IMR-90 (cell line): ENCODE measurements around the gene TRPC4. TPM values are rescaled to one million over a fixed set of nuclear protein-coding genes. Genes with fewer than 3 reads are reported as not detected.
"Not testable (repeated sequence)": the region's sequence is repeated elsewhere in the genome, so short reads cannot be mapped to it uniquely, and the experiment has no call there.

Experiments
- ATAC-seq: fragments of 200-7000 bp; cut with Tn5 transposase; 2 replicates; pipeline ENCODE4 v1.9.1; 2020; ENCODE audit warnings: low read depth, mild to moderate bottlenecking, moderate library complexity
- BruUV-seq: library from RNA; stranded (reverse); fragments of 400-500 nt; replicated peaks from 2 replicates; lab custom pipeline; 2021; lab: Mats Ljungman, UMichigan
- CTCF ChIA-PET: fragments of 300-600 bp; formaldehyde crosslinking; extraction: SDS; loops from one replicate; lab custom pipeline; 2021; ENCODE audit warnings: antibody characterized with exemption; lab: Yijun Ruan, JAX
- POLR2A ChIA-PET: fragments of 300-600 bp; sonication (Branson Sonifier 250); formaldehyde crosslinking; loops from one replicate; lab custom pipeline; 2022; ENCODE audit warnings: antibody characterized with exemption; ENCODE audit not compliant: unreplicated experiment; lab: Charles Lee
- DNase-seq: peaks from one replicate; pipeline ENCODE4 v3.0.0; 2013
- H2AFZ ChIP-seq: replicated peaks from 2 replicates; pipeline ENCODE3; 2013; ENCODE audit warnings: low read length, mild to moderate bottlenecking; ENCODE audit not compliant: poor library complexity
- H2AK5ac ChIP-seq: 2 replicates; pipeline ENCODE4 v1.6.1; 2013; ENCODE audit warnings: low read depth, low read length, inconsistent platforms
- H2AK9ac ChIP-seq: replicated peaks from 2 replicates; pipeline ENCODE3; 2013; ENCODE audit warnings: mild to moderate bottlenecking, low read depth, low read length, moderate library complexity; ENCODE audit not compliant: poor library complexity
- H2BK120ac ChIP-seq: 2 replicates; pipeline ENCODE4 v1.6.1; 2013; ENCODE audit warnings: low read depth, low read length, inconsistent platforms
- H2BK15ac ChIP-seq: 3 replicates; pipeline ENCODE4 v1.6.1; 2013; ENCODE audit warnings: low read depth, low read length, inconsistent platforms
- H2BK20ac ChIP-seq: 2 replicates; pipeline ENCODE4 v1.6.1; 2013; ENCODE audit warnings: low read depth, mild to moderate bottlenecking, inconsistent platforms, low read length, moderate library complexity
- H2BK5ac ChIP-seq: 2 replicates; pipeline ENCODE4 v1.6.1; 2013; ENCODE audit warnings: mild to moderate bottlenecking, low read depth, low read length, inconsistent platforms; ENCODE audit not compliant: poor library complexity, severe bottlenecking
- H3K14ac ChIP-seq: replicated peaks from 2 replicates; pipeline ENCODE4 v1.6.1; 2013; ENCODE audit warnings: low read depth, low read length, inconsistent platforms
- H3K18ac ChIP-seq: 2 replicates; pipeline ENCODE4 v1.6.1; 2013; ENCODE audit warnings: low read depth, low read length, control low read depth
- H3K23ac ChIP-seq: 2 replicates; pipeline ENCODE4 v1.6.1; 2013; ENCODE audit warnings: low read depth, low read length, inconsistent platforms
- H3K27ac ChIP-seq: 2 replicates; pipeline ENCODE4 v1.5.1; 2013; ENCODE audit warnings: mild to moderate bottlenecking, control low read depth, low read length; ENCODE audit not compliant: insufficient read depth
- H3K27me3 ChIP-seq: 2 replicates; pipeline ENCODE4 v1.6.1; 2013; ENCODE audit warnings: low read length; ENCODE audit not compliant: control insufficient read depth, insufficient read depth
- H3K36me3 ChIP-seq: 2 replicates; pipeline ENCODE4 v1.6.1; 2013; ENCODE audit warnings: low read length, mixed read lengths; ENCODE audit not compliant: control insufficient read depth, insufficient read depth
- H3K4ac ChIP-seq: 2 replicates; pipeline ENCODE4 v1.6.1; 2013; ENCODE audit warnings: low read depth, low read length, inconsistent platforms
- H3K4me1 ChIP-seq: 2 replicates; pipeline ENCODE4 v1.6.1; 2013; ENCODE audit warnings: low read length, mixed read lengths; ENCODE audit not compliant: control insufficient read depth, insufficient read depth
- H3K4me2 ChIP-seq: 2 replicates; pipeline ENCODE4 v1.6.1; 2013; ENCODE audit warnings: low read depth, mild to moderate bottlenecking, control low read depth, low read length, moderate library complexity
- H3K4me3 ChIP-seq: 2 replicates; pipeline ENCODE4 v1.5.1; 2013; ENCODE audit warnings: low read depth, mild to moderate bottlenecking, control low read depth, low read length, moderate library complexity; ENCODE audit not compliant: insufficient read depth
- H3K56ac ChIP-seq: 2 replicates; pipeline ENCODE4 v1.6.1; 2013; ENCODE audit warnings: low read length, inconsistent platforms; ENCODE audit not compliant: insufficient read depth; ENCODE audit errors: extremely low read depth
- H3K79me1 ChIP-seq, 2 experiments: 2 replicates each; pipeline ENCODE4 v1.6.1; 2013; ENCODE audit warnings: low read length in 2 of 2, inconsistent platforms in 1 of 2, low read depth in 1 of 2
- H3K9ac ChIP-seq: 2 replicates; pipeline ENCODE4 v1.6.1; 2013; ENCODE audit warnings: low read depth, low read length, control low read depth
- H3K9me1 ChIP-seq: 2 replicates; pipeline ENCODE4 v1.6.1; 2013; ENCODE audit warnings: low read length, inconsistent platforms; ENCODE audit not compliant: insufficient read depth
- H3K9me3 ChIP-seq: 2 replicates; pipeline ENCODE4 v1.6.1; 2013; ENCODE audit warnings: low read length; ENCODE audit not compliant: control insufficient read depth, insufficient read depth
- H4K20me1 ChIP-seq: 2 replicates; pipeline ENCODE4 v1.6.1; 2013; ENCODE audit warnings: low read length, inconsistent platforms; ENCODE audit not compliant: insufficient read depth
- H4K5ac ChIP-seq: 2 replicates; pipeline ENCODE4 v1.6.1; 2013; ENCODE audit warnings: mild to moderate bottlenecking, low read depth, low read length, control low read depth
- H4K8ac ChIP-seq, 2 experiments: 2 replicates each; pipeline ENCODE4 v1.6.1; 2013; ENCODE audit warnings: low read depth in 2 of 2, low read length in 2 of 2, control low read depth in 1 of 2, inconsistent platforms in 1 of 2
- H4K91ac ChIP-seq: 2 replicates; pipeline ENCODE4 v1.6.1; 2013; ENCODE audit warnings: low read depth, low read length, inconsistent platforms; ENCODE audit not compliant: insufficient read depth
- MAFK ChIP-seq: IDR thresholded peaks from 2 replicates; pipeline ENCODE4 v1.6.1; 2012; ENCODE audit warnings: low read depth, low read length, improper control_type of control experiment
- NFE2L2 ChIP-seq: fragments of 150-350 bp; IDR thresholded peaks from 2 replicates; pipeline ENCODE4 v1.6.1; 2016; ENCODE audit warnings: low read depth, mild to moderate bottlenecking, low read length
- WGBS, 2 experiments: methylation state at CpG; one replicate each; pipeline versions ENCODE4 v1.1.5 to v1.1.7; 2013; ENCODE audit warnings: missing lambda C conversion rate in 2 of 2; ENCODE audit not compliant: insufficient read length in 1 of 2; ENCODE audit errors: extremely low coverage in 2 of 2; 5-methylcytosine and 5-hydroxymethylcytosine counted together
- dilution Hi-C: fragments of 300-500 bp; cut with HindIII; formaldehyde crosslinking; loops from one replicate; pipeline ENCODE4 v1.14.3; 2018; ENCODE audit warnings: low sequenced_read_pairs; ENCODE audit not compliant: unreplicated experiment
- in situ Hi-C: fragments of 300-500 bp; cut with MboI; formaldehyde crosslinking; loops from 3 replicates; pipeline ENCODE4 v1.14.3; 2019; ENCODE audit warnings: low sequenced_read_pairs, inconsistent platforms, mixed read lengths
- intact Hi-C: fragments of 100-400 bp; cut with micrococcal nuclease; formaldehyde crosslinking; loops from 2 replicates; pipeline ENCODE4 v1.10.0; 2022
- polyA plus RNA-seq, 3 experiments: library from polyadenylated mRNA; depleted of rRNA; stranded (reverse); fragments of >200 nt; gene quantifications; 2 replicates each; pipeline ENCODE4 v1.2.3, GENCODE V29; 2012; ENCODE audit warnings: low replicate concordance in 1 of 3
- total RNA-seq: library from RNA; depleted of rRNA; stranded (reverse); fragments of >200 nt; gene quantifications from 2 replicates; pipeline ENCODE4 v1.2.3, GENCODE V29; 2012

The TRPC4 gene
- total and polyA plus RNA-seq, 2 of the 4 experiments (the other 2 are of a cell fraction): 1.9 to 5.2 TPM

GRCh38 chr13:37589381-37589780 lies 280.2 kb downstream of the TRPC4 start:
- H3K4me1 ChIP-seq, H3K56ac ChIP-seq, H2AK5ac ChIP-seq, H4K5ac ChIP-seq, H3K4me3 ChIP-seq, ATAC-seq, H3K27me3 ChIP-seq, POLR2A ChIA-PET, H3K18ac ChIP-seq, H4K91ac ChIP-seq, H3K14ac ChIP-seq, BruUV-seq, H4K20me1 ChIP-seq, H2AFZ ChIP-seq, CTCF ChIA-PET, H3K23ac ChIP-seq, H4K8ac ChIP-seq, H2AK9ac ChIP-seq, H3K9me3 ChIP-seq, H2BK15ac ChIP-seq, H2BK20ac ChIP-seq, H3K9me1 ChIP-seq, in situ Hi-C loops, H3K27ac ChIP-seq, H3K9ac ChIP-seq, H3K36me3 ChIP-seq, intact Hi-C loops, H2BK120ac ChIP-seq, H3K4me2 ChIP-seq, H3K4ac ChIP-seq, H2BK5ac ChIP-seq, dilution Hi-C loops, H3K79me1 ChIP-seq: not testable (repeated sequence)
- peak; percentile 82 for TF ChIP-seq MAFK
- TF ChIP-seq NFE2L2: peak; percentile 57
- DNase-seq: peak; percentile 18
- WGBS, 2 experiments: no CpG with 5 or more reads among the region's 4 CpGs
